ENCODE data around the gene HSF2.

- TF ChIP-seq, protein P1, sequence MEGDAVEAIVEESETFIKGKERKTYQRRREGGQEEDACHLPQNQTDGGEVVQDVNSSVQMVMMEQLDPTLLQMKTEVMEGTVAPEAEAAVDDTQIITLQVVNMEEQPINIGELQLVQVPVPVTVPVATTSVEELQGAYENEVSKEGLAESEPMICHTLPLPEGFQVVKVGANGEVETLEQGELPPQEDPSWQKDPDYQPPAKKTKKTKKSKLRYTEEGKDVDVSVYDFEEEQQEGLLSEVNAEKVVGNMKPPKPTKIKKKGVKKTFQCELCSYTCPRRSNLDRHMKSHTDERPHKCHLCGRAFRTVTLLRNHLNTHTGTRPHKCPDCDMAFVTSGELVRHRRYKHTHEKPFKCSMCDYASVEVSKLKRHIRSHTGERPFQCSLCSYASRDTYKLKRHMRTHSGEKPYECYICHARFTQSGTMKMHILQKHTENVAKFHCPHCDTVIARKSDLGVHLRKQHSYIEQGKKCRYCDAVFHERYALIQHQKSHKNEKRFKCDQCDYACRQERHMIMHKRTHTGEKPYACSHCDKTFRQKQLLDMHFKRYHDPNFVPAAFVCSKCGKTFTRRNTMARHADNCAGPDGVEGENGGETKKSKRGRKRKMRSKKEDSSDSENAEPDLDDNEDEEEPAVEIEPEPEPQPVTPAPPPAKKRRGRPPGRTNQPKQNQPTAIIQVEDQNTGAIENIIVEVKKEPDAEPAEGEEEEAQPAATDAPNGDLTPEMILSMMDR (IDR thresholded peaks at IDR 0.05): peak in 8 of 12 donors; percentile 10 to 42 (median 26)
- TF ChIP-seq POLR2A (IDR thresholded peaks at IDR 0.05): no peak
Observed at GRCh38 chr6:122372647-122373046, 26.8 kb upstream of the HSF2 start.

Data from heart left ventricle (tissue), 13 donors.